MCF 10A (cell line): ENCODE measurements around the gene DFFA. TPM values are rescaled to one million over a fixed set of nuclear protein-coding genes. Genes with fewer than 3 reads are reported as not detected.

ENCODE experiments used
- BruUV-seq: library from RNA; stranded (reverse); fragments of 400-500 nt; replicated peaks from 2 replicates; lab custom pipeline; 2021; lab: Mats Ljungman, UMichigan
- CTCF ChIA-PET: fragments of 300-600 bp; sonication (Branson Sonifier 250); formaldehyde crosslinking; extraction: SDS; loops from one replicate; lab custom pipeline; 2021; ENCODE audit warnings: antibody characterized with exemption, inconsistent platforms; lab: Yijun Ruan, JAX
- POLR2A ChIA-PET: fragments of 300-600, 350-650 bp; sonication (Branson Sonifier 250); formaldehyde crosslinking; extraction: SDS; loops from one replicate; lab custom pipeline; 2020; ENCODE audit warnings: antibody characterized with exemption, inconsistent platforms; lab: Yijun Ruan, JAX
- DNase-seq: peaks from one replicate; pipeline ENCODE4 v3.0.0-alpha.2; 2018; ENCODE audit not compliant: unreplicated experiment
- H3K27ac Mint-ChIP-seq: one replicate; pipeline ENCODE4 v1.8.0; 2022; ENCODE audit warnings: mild to moderate bottlenecking, low read depth, mixed read lengths; ENCODE audit not compliant: unreplicated experiment
- H3K27me3 Mint-ChIP-seq: one replicate; pipeline ENCODE4 v1.8.0; 2022; ENCODE audit warnings: mixed read lengths; ENCODE audit not compliant: insufficient read depth, unreplicated experiment
- H3K36me3 Mint-ChIP-seq: one replicate; pipeline ENCODE4 v1.8.0; 2022; ENCODE audit warnings: mild to moderate bottlenecking, moderate library complexity, mixed read lengths; ENCODE audit not compliant: insufficient read depth, unreplicated experiment
- H3K4me1 Mint-ChIP-seq: one replicate; pipeline ENCODE4 v1.8.0; 2022; ENCODE audit warnings: mixed read lengths; ENCODE audit not compliant: insufficient read depth, unreplicated experiment
- H3K4me3 Mint-ChIP-seq: one replicate; pipeline ENCODE4 v1.8.0; 2022; ENCODE audit warnings: mild to moderate bottlenecking, moderate library complexity, mixed read lengths; ENCODE audit not compliant: unreplicated experiment
- H3K9me3 Mint-ChIP-seq: one replicate; pipeline ENCODE4 v1.8.0; 2022; ENCODE audit warnings: mixed read lengths; ENCODE audit not compliant: unreplicated experiment
- intact Hi-C: fragments of 100-400 bp; cut with micrococcal nuclease; formaldehyde crosslinking; loops from 2 replicates; pipeline ENCODE4 v1.14.1; 2022
- total RNA-seq: library from RNA; stranded (reverse); gene quantifications from 2 replicates; pipeline ENCODE4 v1.2.3, GENCODE V29; 2022
- TF ChIP-seq, protein P1 (sequence below): fragments of 200-600 bp; IDR thresholded peaks from one replicate; pipeline ENCODE4 v1.8.0; 2022; ENCODE audit warnings: antibody characterized with exemption, mild to moderate bottlenecking; ENCODE audit not compliant: unreplicated experiment

The DFFA gene
- total RNA-seq, 1 experiment from 2014 or later: 51.3 TPM

DNA sequence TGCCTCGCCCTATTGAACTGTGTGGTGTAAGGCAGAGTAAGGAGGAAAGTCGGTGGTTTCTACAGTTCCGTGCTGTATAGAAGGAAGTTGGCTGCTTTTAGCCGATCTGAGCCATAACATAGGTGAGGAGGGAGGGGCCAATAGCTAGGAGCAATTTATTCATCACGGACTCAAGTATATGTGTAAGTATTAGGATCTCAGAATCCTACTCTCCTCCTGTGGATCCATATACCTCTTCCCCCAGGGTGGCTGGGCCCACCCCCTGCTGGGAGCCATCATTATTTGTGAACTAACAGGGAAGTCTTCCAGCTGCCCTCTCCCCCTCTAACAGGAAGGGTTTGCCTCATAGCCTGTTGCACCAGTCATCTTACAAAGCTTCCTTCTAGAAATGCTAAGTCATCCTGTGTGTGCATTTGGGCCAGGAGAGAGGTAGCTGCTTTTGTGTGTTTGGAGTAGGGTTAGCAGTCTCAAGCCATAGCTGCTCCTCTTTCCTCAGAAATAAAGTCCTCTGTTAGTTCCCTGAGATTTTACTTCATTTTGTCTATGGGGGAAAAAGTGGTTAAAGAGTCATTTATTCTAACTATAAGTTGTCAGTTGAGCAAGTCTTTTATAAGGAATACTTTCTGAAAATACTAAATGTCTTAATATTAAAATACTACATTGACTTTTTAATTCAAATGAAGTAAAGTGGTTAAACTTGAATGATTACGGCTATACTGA lies 57.0 kb downstream of the DFFA start:
- DNase-seq: peak; percentile 71
- Mint-ChIP-seq H3K27ac (peak overlapping the region; percentile 19), H3K27me3 (no peaks in the 10 kb centered on the region), H3K4me3 (no peak overlapping the region), H3K4me1 (no peaks in the 10 kb centered on the region), H3K9me3 (no peaks in the 10 kb centered on the region), H3K36me3 (peaks cover 94% of the 10 kb centered on the region)
- no TSS peak for BruUV-seq
- CTCF ChIA-PET: interaction anchor here (1.9 to 2.1 kb wide), 2 partner anchors 14 to 38 kb away, joined by 6 to 7 read pairs; no protein-coding TSS in a partner anchor
- intact Hi-C loops: no loop called here
- POLR2A ChIA-PET: no interaction called here
- TF ChIP-seq, protein P1, sequence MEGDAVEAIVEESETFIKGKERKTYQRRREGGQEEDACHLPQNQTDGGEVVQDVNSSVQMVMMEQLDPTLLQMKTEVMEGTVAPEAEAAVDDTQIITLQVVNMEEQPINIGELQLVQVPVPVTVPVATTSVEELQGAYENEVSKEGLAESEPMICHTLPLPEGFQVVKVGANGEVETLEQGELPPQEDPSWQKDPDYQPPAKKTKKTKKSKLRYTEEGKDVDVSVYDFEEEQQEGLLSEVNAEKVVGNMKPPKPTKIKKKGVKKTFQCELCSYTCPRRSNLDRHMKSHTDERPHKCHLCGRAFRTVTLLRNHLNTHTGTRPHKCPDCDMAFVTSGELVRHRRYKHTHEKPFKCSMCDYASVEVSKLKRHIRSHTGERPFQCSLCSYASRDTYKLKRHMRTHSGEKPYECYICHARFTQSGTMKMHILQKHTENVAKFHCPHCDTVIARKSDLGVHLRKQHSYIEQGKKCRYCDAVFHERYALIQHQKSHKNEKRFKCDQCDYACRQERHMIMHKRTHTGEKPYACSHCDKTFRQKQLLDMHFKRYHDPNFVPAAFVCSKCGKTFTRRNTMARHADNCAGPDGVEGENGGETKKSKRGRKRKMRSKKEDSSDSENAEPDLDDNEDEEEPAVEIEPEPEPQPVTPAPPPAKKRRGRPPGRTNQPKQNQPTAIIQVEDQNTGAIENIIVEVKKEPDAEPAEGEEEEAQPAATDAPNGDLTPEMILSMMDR: no peak

DNA sequence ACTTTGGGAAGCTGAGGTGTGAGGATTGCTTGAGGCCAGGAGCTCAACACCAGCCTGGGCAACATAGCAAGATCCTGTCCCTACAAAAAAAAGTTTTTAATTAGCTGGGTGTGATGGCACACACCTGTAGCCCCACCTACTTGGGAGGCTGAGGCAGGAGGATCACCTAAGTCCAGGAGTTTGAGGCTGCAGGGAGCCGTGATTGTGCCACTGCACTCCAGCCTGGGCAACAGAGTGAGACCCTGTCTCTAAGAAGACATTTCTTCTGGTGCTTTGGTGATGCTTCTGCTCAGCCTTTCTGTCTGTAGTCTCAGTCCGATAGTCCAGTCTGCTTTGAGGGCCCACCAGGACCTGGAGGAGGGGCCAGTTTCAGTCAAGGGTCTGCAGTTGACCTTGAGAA lies 65.1 kb downstream of the DFFA start:
- Mint-ChIP-seq H3K36me3 (peaks cover 81% of the 10 kb centered on the region), H3K27me3 (no peaks in the 10 kb centered on the region), H3K9me3 (no peaks in the 10 kb centered on the region), H3K27ac (no peak overlapping the region), H3K4me3 (no peak overlapping the region), H3K4me1 (no peaks in the 10 kb centered on the region)
- TF ChIP-seq, protein P1: no peak
- ChIA-PET POLR2A (no interaction called here), CTCF (interaction anchor here (0.6 to 0.8 kb wide), 3 partner anchors 40 to 149 kb away, joined by 3 to 4 read pairs (median 3); no protein-coding TSS in a partner anchor)
- intact Hi-C loops: no loop called here
- no peak for DNase-seq
- no TSS peak for BruUV-seq

Other genes with a start within 250 kb of the DFFA start
- gene PGD, start 73.5 kb downstream of the DFFA start, total RNA-seq: 56.4 and 70.6 TPM in 2 replicates
- 19.0 and 19.4 TPM in 2 replicates for gene CENPS, start 42.1 kb downstream of the DFFA start, total RNA-seq
- gene CORT, start 22.5 kb downstream of the DFFA start, total RNA-seq: 0.66 TPM in 1 of 2 replicates, not detected in the other
- gene PEX14, start 2.4 kb upstream of the DFFA start, total RNA-seq: 22.2 and 26.6 TPM in 2 replicates